ENCODE results near the gene MYOM1.
"Not testable (repeated sequence)": the region's sequence is repeated elsewhere in the genome, so short reads cannot be mapped to it uniquely, and the experiment has no call there.

MYOM1 gene

DNA sequence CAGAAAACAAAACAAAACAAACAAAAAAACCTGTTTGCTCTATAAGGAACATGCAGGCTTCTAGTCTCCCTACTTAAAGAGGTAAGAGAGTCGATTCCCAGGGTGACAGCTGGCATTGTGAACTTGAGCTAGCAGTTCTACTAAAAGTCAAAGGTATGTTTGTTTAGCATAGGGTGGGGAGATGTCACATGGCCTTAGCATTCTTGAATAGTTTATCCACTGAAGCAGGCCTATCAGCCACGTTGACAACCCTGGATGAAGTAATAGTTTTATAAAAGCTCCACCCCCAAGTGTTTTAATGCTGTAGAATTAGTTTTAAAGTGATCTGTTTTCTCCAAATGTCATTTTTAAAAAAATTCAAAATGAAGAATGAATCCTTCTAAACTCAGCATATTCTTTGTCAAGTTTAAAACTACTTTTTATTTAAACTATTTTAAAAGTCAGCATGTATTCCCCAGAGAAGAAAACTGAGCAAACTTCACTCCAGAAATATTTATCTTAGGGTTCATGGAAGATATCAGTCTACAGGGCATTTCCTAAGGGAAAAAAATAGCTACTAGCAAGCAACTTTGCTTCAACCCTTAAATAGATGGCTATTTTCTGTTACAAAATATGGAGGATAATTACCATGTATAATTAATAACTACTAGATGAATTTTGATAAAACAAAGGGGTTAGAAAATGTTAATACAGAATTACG, 1.7 kb downstream of the MYOM1 start:
- no peak for DNase-seq

DNA sequence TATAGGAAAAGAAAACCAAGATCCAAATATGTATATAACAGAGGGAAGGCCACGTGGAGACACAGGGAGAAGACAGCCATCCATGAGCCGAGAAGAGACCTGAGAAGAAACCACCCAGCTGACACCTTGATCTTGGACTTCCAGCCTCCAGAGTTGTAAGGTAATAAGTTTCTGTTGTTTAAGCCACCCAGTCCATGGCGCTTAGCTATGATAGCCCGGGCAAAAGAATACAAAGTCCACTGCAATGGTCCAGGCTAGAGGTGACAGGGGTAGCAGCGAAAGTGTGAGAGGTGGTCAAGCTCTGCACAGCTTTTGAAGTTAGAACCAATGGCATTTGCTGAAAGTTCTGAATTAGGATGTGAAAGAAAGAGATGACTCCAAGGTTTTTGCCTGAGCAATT, 2.8 kb downstream of the MYOM1 start:
- no peak for DNase-seq

DNA sequence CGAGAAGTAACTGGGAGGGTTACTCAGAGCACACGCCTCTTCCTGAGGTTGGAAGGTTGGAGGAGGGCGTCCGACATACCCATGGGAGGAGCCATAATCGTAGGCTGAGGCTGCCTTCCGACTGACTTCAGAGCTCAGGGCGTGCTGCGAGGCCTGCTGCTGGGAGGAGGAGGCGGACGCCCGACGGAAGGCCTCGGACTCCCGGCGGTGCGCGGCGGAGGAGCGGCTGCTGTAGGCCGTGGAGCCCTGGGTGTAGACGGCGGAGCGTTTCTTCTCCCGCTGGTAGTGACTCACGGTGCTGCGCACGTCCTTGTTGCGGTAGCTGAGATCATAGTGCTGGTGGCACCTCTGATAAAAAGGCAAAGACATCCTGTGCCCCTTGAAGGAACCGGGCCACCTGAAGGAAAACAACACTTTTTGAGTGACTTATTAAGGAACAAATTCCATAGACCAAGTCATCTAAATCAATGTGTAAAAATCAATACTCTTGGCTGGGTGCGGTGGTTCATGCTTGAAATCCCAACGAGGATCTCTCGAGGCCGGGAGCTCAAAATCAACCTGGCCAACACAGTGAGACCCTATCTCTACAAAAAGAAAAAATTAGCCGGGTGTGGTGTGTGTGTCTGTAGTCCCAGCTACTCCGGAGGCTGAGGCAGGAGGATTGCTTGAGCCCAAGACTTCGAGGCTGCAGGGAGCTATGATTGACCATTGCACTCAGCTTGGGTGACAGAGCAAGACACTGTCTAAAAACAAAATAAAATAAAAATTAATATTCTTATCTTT, 4.7 kb downstream of the MYOM1 start:
- DNase-seq: no peak

- no peak for DNase-seq
These were observed 6.3 kb downstream of the MYOM1 start for GRCh38 chr18:3213300-3214059.

DNA sequence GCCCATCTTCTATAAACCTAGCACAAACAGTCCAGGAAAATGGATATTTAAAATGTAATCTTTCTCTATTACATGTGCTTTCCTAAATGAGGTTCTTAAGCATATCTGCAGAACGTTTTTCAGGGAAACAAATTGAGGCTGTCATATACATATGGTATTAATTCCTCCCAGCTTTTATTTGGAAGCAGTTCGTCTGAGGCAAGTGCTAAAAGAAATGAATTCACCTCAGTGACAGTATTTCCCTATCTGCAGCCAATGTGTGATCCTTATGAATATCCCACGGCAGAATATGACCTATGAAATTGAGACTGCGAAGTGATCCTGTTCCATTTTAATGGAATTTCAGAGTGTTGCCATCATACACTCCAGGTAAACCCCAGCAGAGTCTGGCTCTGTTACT, 7.1 kb downstream of the MYOM1 start:
- DNase-seq: no peak

GRCh38 chr18:3211236-3211992, 8.4 kb downstream of the MYOM1 start:
- no peak for DNase-seq

- peak; percentile 24 for DNase-seq
These were observed 9.8 kb downstream of the MYOM1 start for GRCh38 chr18:3209859-3210569.

- no peak for DNase-seq
These were observed 12.2 kb downstream of the MYOM1 start for GRCh38 chr18:3207565-3207964.

DNA sequence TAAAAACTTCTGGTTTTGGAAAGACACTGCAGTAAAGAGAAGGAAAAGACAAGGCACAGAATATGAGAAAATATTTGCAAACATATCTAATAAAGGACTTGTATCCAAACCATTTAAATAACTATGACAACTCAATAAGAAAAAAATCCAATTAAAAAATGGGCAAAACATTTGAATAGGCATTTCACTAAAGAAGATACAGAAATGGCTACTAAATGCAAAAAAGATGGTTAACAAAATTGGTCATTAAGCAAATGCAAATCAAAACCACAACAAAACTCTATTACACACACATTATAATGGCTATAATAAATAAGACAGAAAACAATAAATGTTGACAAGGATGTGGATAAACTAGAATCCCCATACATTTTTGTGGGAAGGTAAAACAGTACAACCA, 14.5 kb downstream of the MYOM1 start:
- DNase-seq: no peak

GRCh38 chr18:3199942-3200645, 19.7 kb downstream of the MYOM1 start:
- no peak for DNase-seq

GRCh38 chr18:3198260-3198860, 21.4 kb downstream of the MYOM1 start:
- DNase-seq: not testable (repeated sequence)

- no peak for DNase-seq
These were observed 24.7 kb downstream of the MYOM1 start for GRCh38 chr18:3194947-3195612.

GRCh38 chr18:3193331-3193730, 26.4 kb downstream of the MYOM1 start:
- no peak for DNase-seq

GRCh38 chr18:3192752-3193151, 27.0 kb downstream of the MYOM1 start:
- DNase-seq: no peak

DNA sequence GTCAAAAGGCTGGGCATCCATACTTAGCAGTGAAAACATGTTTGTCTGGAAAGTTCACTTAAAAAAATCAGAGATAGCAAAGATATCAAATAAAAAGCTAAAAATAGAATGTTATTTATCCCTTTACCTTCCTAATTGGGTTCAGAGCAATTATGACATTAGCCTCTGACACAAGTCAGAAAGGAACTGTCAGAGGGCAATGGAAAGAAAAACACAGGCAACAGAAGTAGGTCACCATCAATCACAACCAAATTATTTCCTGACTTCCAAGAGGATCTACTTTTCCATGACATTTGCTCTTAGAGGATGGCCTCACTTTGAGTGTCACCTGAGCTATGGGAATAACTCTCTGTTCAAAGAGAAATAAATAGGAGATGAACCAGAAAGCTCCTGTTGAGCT, 27.5 kb downstream of the MYOM1 start:
- no peak for DNase-seq

GRCh38 chr18:3190610-3191009, 29.2 kb downstream of the MYOM1 start:
- no peak for DNase-seq

DNA sequence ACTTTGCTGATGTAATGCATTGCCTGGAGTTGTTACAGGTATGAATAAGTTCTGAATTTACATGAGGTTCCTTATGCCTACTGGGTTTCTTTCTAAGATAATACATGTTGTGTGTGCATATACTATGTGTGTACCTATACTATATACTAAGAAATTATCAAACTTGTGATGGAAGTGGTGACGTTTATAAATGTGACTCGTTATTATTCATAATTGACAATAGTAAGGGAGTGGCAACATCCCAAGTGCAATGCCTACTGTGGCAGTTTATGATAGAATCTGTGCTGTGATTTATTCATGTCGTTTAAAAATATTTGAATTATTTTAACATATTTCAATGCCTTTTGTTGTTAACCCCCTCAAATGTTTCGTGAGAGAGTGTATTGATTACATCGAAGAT, 29.9 kb downstream of the MYOM1 start:
- DNase-seq: no peak

DNA sequence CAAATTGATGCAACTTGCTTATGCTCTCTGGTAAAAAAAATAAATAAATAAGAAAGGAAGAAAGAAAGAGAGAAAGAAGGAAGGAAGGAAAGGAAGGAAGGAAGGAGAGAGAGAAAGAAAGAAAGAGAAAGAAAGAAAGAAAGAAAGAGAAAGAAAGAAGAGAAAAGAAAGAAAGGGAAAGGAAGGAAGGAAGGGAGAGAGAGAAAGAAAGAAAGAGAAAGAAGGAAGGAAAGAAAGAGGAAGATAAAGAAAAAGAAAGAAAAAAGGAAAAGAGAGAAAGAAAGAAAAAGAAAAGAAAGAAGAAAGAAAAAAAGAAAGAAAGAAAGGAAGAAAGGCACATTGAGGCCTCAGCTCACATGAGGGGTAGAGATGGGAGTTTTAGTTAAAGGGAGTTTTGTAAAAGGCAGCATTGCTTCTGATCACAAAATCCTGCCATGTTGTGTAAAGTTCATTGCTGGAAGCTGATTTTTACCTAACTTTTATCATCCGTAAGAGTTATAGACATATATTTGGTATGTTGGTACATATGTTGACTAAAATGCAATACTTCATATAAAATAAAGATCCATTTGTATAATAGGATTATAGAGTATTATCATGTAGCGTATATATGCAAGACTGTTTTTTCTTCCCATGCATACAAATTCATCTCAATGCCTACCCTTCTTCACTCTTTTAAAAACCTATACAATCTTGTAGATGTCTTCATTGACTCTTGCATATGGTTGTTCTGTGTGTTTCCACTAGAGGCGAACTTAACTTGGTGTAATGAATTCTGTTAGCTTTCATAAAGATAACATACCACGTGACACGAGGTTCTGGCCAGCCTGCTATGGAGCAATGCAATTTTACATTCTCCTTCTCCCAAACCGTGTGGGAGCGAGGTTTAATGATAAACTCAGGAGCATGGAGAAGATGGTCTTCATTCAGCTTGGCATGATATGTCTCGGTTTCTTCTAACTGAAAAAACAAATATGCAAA, 32.8 kb downstream of the MYOM1 start:
- DNase-seq: no peak

GRCh38 chr18:3184275-3184963, 35.3 kb downstream of the MYOM1 start:
- DNase-seq: no peak

All from stimulated activated CD4-positive, alpha-beta T cell treated with anti-CD3 and anti-CD28 coated beads, Interleukin-1b, Interleukin-23, amount 100 ng/mL, for 48 hours (primary cell).